ENCODE measurements around the gene ADGRG6.

DNA sequence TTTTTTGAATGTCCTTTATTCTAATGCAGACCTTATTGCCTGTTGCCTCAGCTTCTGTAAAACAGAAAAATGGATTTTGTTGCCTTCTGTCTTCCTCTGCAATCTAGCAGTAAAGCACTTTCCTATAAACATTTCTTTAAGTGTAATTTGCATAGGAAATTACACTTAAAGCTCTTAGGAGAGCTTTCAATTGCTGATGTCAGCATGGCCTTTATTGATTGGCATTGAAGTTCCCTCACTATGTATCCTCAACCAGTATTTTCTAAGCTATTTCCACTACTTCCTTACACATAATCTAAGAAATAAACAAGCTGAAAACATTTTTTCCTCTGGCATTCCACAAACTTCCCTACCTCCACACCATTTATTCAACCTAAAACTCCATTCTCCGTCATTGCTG, 22.3 kb downstream of the ADGRG6 start:
- TF ChIP-seq EZH2phosphoT487 (IDR thresholded peaks at IDR 0.05; ENCODE audit: borderline replicate concordance) = no peak
- TF ChIP-seq, protein P1, sequence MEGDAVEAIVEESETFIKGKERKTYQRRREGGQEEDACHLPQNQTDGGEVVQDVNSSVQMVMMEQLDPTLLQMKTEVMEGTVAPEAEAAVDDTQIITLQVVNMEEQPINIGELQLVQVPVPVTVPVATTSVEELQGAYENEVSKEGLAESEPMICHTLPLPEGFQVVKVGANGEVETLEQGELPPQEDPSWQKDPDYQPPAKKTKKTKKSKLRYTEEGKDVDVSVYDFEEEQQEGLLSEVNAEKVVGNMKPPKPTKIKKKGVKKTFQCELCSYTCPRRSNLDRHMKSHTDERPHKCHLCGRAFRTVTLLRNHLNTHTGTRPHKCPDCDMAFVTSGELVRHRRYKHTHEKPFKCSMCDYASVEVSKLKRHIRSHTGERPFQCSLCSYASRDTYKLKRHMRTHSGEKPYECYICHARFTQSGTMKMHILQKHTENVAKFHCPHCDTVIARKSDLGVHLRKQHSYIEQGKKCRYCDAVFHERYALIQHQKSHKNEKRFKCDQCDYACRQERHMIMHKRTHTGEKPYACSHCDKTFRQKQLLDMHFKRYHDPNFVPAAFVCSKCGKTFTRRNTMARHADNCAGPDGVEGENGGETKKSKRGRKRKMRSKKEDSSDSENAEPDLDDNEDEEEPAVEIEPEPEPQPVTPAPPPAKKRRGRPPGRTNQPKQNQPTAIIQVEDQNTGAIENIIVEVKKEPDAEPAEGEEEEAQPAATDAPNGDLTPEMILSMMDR (conservative IDR thresholded peaks at IDR 0.05; ENCODE audit: low read length) = no peak
